ENCODE data around the gene ALKBH5. TPM values are rescaled to one million over a fixed set of nuclear protein-coding genes. Genes with fewer than 3 reads are reported as not detected.
A peak's percentile ranks its signal among the peaks of the same experiment; 100 is the strongest.

Gene ALKBH5
- total and polyA plus RNA-seq, 2 experiments from 2014 or later: 32.2 to 117 TPM

- TF ChIP-seq REST (IDR thresholded peaks at IDR 0.05; ENCODE audit: unreplicated experiment): no peak
- TF ChIP-seq EZH2phosphoT487 (IDR thresholded peaks at IDR 0.05; ENCODE audit: unreplicated experiment): no peak
- no peak for TF ChIP-seq STAT1 (IDR thresholded peaks at IDR 0.05; ENCODE audit: unreplicated experiment)
- no peak for TF ChIP-seq CTCF (conservative IDR thresholded peaks at IDR 0.05; ENCODE audit: low read depth in 2 of 2)
- TF ChIP-seq CREB1 (CRISPR knock-in tag; IDR thresholded peaks at IDR 0.05; ENCODE audit: low read depth): no peak
- TF ChIP-seq JUNB (IDR thresholded peaks at IDR 0.05; ENCODE audit: unreplicated experiment): no peak
- TF ChIP-seq NANOG (IDR thresholded peaks at IDR 0.05; ENCODE audit: borderline replicate concordance): no peak
- TF ChIP-seq ZNF114 (CRISPR knock-in tag; IDR thresholded peaks at IDR 0.05): no peak
These were observed 11.2 kb downstream of the ALKBH5 start (continued) for GRCh38 chr17:18194804-18195203.

GRCh38 chr17:18195246-18195645 lies 11.6 kb downstream of the ALKBH5 start:
- peaks cover 45% of the 10 kb centered on the region for H3K36me3 Mint-ChIP-seq (ENCODE audit: low read depth)
- H3K4me3 Mint-ChIP-seq: no peak overlapping the region
- 0 out of 3 replicates have a peak, but pooled peaks cover 5% of the 10 kb centered on the region for H3K4me1 Mint-ChIP-seq
- Histone ChIP-seq H3K9me2 (ENCODE audit: insufficient read depth) (no peaks in the 10 kb centered on the region), H3K4me2 (no peak overlapping the region), H3K27me3 (ENCODE audit: insufficient read depth) (no peaks in the 10 kb centered on the region), H3K79me2 (replicated peaks; ENCODE audit: insufficient read depth) (peaks cover 100% of the 10 kb centered on the region), H4K20me1 (replicated peaks; ENCODE audit: insufficient read depth) (peaks cover 62% of the 10 kb centered on the region), H3K4me3 (no peak overlapping the region), H2AFZ (no peak overlapping the region), H3K27ac (ENCODE audit: low read depth) (0 out of 2 replicates have a peak overlapping the region, but pooled peaks have one; percentile 26), H3K36me3 (ENCODE audit: insufficient read depth) (peaks cover 12% of the 10 kb centered on the region), H3K4me1 (ENCODE audit: insufficient read depth) (0 out of 2 replicates have a peak, but pooled peaks cover 6% of the 10 kb centered on the region), H3F3A (replicated peaks; ENCODE audit: low read depth) (0 out of 2 replicates have a peak, but pooled peaks cover 6% of the 10 kb centered on the region)
- H3K27me3 Mint-ChIP-seq (ENCODE audit: insufficient read depth, low read depth, poor library complexity): peaks cover 3% of the 10 kb centered on the region
- DNase-seq (ENCODE audit: low spot score) (no peak), ATAC-seq (no peak)
- no peak overlapping the region for H3K27ac Mint-ChIP-seq
- no peaks in the 10 kb centered on the region for H3K9me3 Mint-ChIP-seq
- TF ChIP-seq CTCF (conservative IDR thresholded peaks at IDR 0.05; ENCODE audit: low read depth in 2 of 2) (no peak), ZNF331 (CRISPR knock-in tag; IDR thresholded peaks at IDR 0.05; ENCODE audit: low read depth) (no peak), NANOG (IDR thresholded peaks at IDR 0.05; ENCODE audit: borderline replicate concordance) (no peak), ZNF462 (CRISPR knock-in tag; IDR thresholded peaks at IDR 0.05) (no peak), ZNF114 (CRISPR knock-in tag; IDR thresholded peaks at IDR 0.05) (no peak), STAT1 (IDR thresholded peaks at IDR 0.05; ENCODE audit: unreplicated experiment) (no peak), EZH2 (IDR thresholded peaks at IDR 0.05; ENCODE audit: low read depth, unreplicated experiment) (no peak), CREB1 (CRISPR knock-in tag; IDR thresholded peaks at IDR 0.05; ENCODE audit: low read depth) (no peak)

Measured in GM23338 (cell line).